Effector CD8-positive, alpha-beta T cell (primary cell): Measurements from ENCODE around the gene MANSC1.
"Not testable (repeated sequence)": the region's sequence is repeated elsewhere in the genome, so short reads cannot be mapped to it uniquely, and the experiment has no call there.

ENCODE experiments used
- DNase-seq: peaks from one replicate; lab custom pipeline; 2025; lab: John Stamatoyannopoulos, UW

MANSC1 gene

GRCh38 chr12:12326262-12326661 is 23.8 kb downstream of the MANSC1 start:
- no peak for DNase-seq

- no peak for DNase-seq
These were observed 26.5 kb downstream of the MANSC1 start for GRCh38 chr12:12323591-12323990.

GRCh38 chr12:12323118-12323517 is 26.9 kb downstream of the MANSC1 start:
- no peak for DNase-seq

DNA sequence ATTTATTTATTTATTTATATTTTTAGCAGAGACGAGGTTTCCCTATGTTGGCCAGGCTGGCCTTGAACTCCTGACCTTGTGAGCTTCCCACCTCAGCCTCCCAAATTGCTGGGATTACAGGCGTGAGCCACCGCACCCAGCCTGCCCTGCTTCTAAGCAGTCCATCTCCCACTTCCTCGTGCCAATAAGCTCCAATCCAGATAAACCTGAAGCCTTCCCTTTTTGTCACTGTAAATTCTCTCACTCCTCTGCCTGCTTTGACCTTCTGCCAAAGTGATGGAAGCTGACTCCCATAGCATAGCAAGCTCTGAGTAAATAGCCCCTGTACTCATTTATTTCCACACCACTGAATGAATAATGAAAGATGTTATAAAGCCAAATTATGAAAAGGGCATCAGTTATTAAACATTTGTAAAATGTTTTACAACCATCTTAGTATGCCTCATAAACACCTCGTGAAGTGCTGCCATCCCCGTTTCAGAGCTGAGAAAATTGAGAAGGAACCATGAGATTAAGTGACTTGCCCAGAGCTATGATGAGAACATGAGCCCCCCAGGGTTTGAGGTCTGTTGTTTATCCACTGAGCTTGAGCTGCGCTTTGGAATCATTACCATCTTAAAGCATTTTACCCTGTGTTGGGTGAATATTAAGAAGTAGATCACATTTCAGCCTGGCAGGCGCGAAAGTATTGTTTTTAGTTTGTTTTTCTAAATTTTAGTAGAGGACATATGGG is 30.4 kb downstream of the MANSC1 start:
- DNase-seq: no peak

DNA sequence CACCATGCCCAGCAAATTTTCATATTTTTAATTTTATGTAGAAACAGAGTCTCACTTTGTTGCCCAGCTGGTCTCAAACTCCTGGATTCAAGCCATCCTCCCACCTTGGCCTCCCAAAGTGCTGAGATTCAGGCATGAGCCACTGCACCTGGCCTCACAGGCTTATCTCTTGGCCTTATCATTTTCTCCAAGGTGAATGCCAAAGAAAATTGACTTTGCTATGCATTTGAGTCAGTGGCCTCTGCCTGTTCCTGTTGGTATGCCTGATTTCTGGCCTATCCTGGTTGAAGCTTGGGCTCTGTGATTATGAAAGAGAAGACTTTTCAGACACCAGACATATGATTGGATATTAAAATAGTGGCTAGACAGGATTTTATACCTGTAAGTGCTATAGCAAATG is 34.2 kb downstream of the MANSC1 start:
- DNase-seq: no peak

GRCh38 chr12:12310695-12311094 is 39.3 kb downstream of the MANSC1 start:
- DNase-seq: not testable (repeated sequence)

- no peak for DNase-seq
These were observed 44.3 kb downstream of the MANSC1 start for GRCh38 chr12:12305568-12306300.

DNA sequence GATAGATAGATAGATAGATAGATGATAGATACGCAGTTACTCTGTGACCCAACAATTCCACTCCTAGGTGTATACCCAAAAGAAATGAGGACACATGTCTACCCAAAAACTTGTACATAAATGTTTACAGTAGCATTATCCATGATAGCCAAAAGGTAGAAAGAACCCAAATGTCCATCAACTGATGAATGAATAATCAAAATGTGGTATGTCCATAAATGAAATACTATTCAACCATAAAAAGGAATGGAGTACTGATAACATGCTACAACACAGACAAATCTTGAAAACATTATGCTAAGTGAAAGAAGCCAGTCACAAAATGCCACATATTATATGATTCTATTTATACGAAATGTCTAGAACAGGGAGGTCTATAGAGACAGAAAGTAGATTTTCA is 47.1 kb downstream of the MANSC1 start:
- DNase-seq: no peak

- DNase-seq: no peak
These were observed 48.9 kb downstream of the MANSC1 start for GRCh38 chr12:12301122-12301521.

- no peak for DNase-seq
These were observed 52.7 kb downstream of the MANSC1 start for GRCh38 chr12:12297201-12297830.

- no peak for DNase-seq
These were observed 55.6 kb downstream of the MANSC1 start for GRCh38 chr12:12294215-12295005.

- no peak for DNase-seq
These were observed 59.8 kb downstream of the MANSC1 start for GRCh38 chr12:12290206-12290605.

- no peak for DNase-seq
These were observed 63.6 kb downstream of the MANSC1 start for GRCh38 chr12:12286441-12286840.

- DNase-seq: no peak
These were observed 67.1 kb downstream of the MANSC1 start for GRCh38 chr12:12282761-12283425.

DNA sequence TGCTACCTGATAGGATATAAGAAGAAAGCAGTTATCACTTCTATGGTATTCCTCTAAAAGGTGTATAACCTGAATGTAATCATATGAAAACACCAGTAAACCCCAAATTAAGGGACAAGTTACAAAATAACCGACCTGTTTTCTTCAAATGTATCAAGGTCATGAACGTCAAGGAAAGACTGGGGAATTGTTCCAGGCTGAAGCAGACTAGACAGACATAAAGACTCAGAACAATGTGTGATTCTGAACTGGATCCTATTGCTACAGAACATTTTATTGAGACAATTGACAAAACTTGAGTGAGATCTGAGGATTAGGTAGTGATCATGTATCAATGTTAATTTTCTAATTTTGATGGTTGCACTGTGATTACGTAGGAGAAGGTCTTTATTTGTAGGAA is 67.8 kb downstream of the MANSC1 start:
- no peak for DNase-seq

DNA sequence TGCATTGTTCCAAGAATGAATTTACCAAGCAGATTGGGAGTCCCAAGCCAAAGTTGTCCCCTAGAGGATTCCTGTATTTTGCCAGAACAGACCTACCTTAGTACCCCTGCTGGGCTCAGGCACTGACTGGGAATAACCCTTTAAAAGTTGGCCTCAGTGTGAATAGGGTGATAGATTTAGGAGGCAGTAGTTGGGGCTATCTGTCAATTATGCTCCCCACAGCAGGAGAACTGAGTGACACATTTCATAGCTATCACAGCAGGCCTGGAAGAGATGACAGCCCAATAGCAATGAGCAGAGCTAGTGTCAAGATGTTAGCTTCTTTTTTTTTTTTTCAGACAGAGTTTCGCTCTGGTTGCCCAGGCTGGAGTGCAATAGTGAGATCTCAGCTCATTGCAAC is 68.9 kb downstream of the MANSC1 start:
- DNase-seq: no peak

DNA sequence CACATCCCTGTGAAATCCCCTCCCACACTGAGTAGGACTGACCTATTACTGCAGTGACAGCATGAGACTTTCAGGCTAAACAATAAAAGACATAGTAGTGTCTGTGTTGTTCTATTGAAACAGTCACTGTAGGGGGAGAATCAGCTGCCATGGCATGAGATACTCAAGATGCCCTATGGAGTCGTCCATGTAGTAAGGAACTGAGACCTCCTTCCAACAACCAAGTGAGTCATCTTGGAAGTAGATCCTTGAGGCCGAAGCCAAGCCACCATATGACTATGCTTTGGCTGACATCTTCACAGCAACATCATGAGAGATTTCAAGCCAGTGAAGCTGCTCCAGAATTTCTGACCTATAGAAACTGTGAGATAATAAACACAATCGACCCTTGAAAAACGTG is 71.1 kb downstream of the MANSC1 start:
- no peak for DNase-seq
